Lower leg skin (tissue), 4 donors: ENCODE results near the gene ARHGAP23. TPM values are rescaled to one million over a fixed set of nuclear protein-coding genes. Genes with fewer than 3 reads are reported as not detected.
"Not testable (repeated sequence)": the region's sequence is repeated elsewhere in the genome, so short reads cannot be mapped to it uniquely, and the experiment has no call there.

Experiments
- DNase-seq, 2 donors: peaks; one replicate each; pipeline ENCODE4 v3.0.0-alpha.2; 2019; ENCODE audit warnings: low spot score in 2 of 2
- H3K4me3 ChIP-seq: fragments of 200-600 bp; sonication (generic); 2 replicates; pipeline ENCODE4 v1.5.1; 2017; ENCODE audit warnings: mild to moderate bottlenecking, low read depth; ENCODE audit not compliant: poor library complexity, severe bottlenecking
- CTCF ChIP-seq, 3 donors: fragments of 450-650 bp; IDR thresholded peaks; one replicate each; pipeline ENCODE4 v1.5.1; 2016; ENCODE audit warnings: antibody characterized with exemption in 3 of 3, mild to moderate bottlenecking in 3 of 3, moderate library complexity in 2 of 3
- POLR2A ChIP-seq, 2 donors: fragments of 450-650 bp; IDR thresholded peaks; one replicate each; pipeline ENCODE4 v1.6.1; 2016 to 2017; ENCODE audit warnings: antibody characterized with exemption in 2 of 2, mild to moderate bottlenecking in 1 of 2, moderate library complexity in 1 of 2
- WGBS, 2 donors: methylation state at CpG; one replicate each; pipeline ENCODE4 v1.1.5; 2018; 5-methylcytosine and 5-hydroxymethylcytosine counted together
- intact Hi-C: fragments of 100-400 bp; cut with DNase I; formaldehyde crosslinking; loops from one replicate; pipeline ENCODE4 v1.15.0; 2023; ENCODE audit warnings: low total_unique reads
- total RNA-seq, 4 donors: library from RNA; depleted of rRNA; stranded (reverse); fragments of >200 nt; gene quantifications; one replicate each; pipeline ENCODE4 v1.1.0, GENCODE V29; 2016

ARHGAP23 gene
- total RNA-seq, 4 donors from 2014 or later, result 127 to 201 (median 149) TPM

DNA sequence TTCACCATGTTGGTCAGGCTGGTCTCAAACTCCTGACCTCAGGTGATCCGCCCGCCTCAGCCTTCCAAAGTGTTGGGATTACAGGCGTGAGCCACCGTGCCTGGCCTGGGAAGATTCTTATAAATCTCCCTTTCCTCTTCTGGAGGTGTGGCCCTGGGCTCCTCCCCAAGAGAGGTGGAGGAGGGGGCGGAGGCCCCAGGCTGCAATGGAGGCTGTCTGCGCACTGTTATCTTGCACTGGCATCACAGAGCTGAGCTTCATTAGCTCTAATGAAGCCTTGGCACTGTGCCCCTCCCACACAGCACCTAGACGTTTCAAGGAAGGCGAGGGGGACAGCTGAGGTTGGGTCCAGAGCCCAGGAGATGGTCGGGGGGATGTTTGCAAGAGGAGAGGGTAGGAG, 7.5 kb downstream of the ARHGAP23 start:
- intact Hi-C loops, result no loop called here
- 50 to 66% methylated on average over 9 of the region's 9 CpGs for WGBS, 2 donors
- TF ChIP-seq POLR2A (IDR thresholded peaks at IDR 0.05) (no peak), CTCF (IDR thresholded peaks at IDR 0.05) (no peak)

GRCh38 chr17:38436386-38436785, 8.1 kb downstream of the ARHGAP23 start:
- 71 to 79% methylated on average over 11 of the region's 11 CpGs for WGBS, 2 donors
- TF ChIP-seq CTCF (IDR thresholded peaks at IDR 0.05) (no peak), POLR2A (IDR thresholded peaks at IDR 0.05) (no peak)
- H3K4me3 ChIP-seq, result no peak overlapping the region
- intact Hi-C loops, result no loop called here
- DNase-seq, result no peak

More for the DNA sequence above, 7.5 kb downstream of the ARHGAP23 start:
- H3K4me3 ChIP-seq, result no peak overlapping the region
- DNase-seq, result no peak

GRCh38 chr17:38437313-38437712, 9.0 kb downstream of the ARHGAP23 start:
- H3K4me3 ChIP-seq, intact Hi-C loops, DNase-seq: not testable (repeated sequence)
- WGBS, 2 donors, result 93 to 100% methylated on average over 1 of the region's 1 CpG

GRCh38 chr17:38439436-38439835, 11.2 kb downstream of the ARHGAP23 start:
- WGBS, 2 donors, result 89 to 90% methylated on average over 5 of the region's 5 CpGs
- no peak overlapping the region for H3K4me3 ChIP-seq
- no peak for TF ChIP-seq POLR2A (IDR thresholded peaks at IDR 0.05)
- no peak for TF ChIP-seq CTCF (IDR thresholded peaks at IDR 0.05)
- intact Hi-C loops, result no loop called here
- no peak for DNase-seq

DNA sequence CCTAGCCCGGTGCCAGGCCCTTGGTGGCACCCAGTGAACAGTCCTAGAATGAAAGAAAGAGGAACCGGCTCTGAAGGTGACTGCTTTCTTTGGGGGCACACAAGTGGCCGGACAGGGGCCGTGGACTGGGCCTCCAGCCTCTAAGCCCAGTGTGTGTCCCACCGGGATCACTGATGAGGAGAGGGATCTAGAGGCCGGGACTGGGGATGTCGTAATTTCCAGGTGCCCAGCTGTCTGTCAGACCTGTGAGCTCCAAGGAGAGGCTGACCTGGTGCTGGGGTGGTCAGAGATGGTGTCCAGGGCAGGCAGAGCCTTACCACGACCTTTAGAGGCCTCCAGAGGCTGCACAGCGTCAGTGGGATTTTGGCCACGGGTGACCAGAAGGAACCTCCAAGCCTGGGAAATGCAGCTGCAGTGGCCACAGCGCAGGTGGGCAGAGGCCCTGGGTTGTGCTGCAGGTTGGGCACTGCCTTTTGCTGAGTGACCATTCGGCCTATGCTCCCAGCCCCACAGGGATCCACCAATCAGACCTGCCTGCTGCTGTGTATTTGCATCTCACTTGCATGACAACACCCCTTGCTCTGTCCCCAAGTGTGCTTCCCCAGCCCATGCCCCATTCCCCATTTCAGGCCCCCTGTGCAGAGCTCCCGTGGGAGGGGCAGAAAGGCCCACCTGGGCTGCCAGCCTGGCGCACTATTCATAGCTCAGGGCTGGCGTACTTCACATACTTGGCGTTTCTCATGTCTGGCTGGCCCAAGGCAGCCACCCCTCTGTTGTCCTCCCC, 12.5 kb downstream of the ARHGAP23 start:
- intact Hi-C loops, result loop anchor here (5.0 kb wide), 1 partner anchor 46 kb away; no protein-coding TSS in a partner anchor
- WGBS, 2 donors, result 79 to 81% methylated on average over 15 to 16 of the region's 16 CpGs
- TF ChIP-seq CTCF (IDR thresholded peaks at IDR 0.05) (no peak), POLR2A (IDR thresholded peaks at IDR 0.05) (no peak)
- H3K4me3 ChIP-seq, result no peak overlapping the region
- DNase-seq, result no peak

DNA sequence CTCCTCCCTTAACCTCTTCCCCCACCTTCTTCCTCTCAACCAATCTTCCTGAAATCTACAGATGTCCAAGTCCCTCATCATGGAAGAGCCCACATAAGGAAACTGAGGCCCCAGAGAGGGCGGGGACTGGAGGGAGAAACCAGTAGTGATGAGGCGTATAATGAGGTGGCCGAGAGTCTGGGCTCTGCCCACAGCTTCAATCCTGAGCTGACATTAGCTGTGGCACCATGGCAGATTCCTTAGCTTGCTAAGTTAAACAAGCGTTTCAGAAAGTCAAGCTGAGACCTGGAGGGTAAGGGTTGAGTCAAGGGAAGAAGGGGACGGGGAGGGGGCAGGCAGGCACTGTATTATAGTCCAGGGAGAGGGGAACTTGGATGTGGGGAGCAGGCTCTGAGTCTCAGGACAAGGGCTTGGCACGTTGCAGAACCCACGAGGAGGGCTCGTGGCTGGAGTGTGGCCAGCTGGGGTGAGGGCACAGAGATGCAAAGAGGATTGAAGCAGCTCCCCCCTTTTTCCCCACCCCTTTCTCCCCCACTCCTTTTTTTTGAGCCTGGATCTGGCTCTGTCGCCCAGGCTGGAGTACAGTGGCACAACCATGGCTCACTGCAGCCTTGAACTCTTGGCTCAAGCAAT, 13.3 kb downstream of the ARHGAP23 start:
- WGBS, 2 donors, result 68 to 73% methylated on average over 9 of the region's 9 CpGs
- intact Hi-C loops, result loop anchor here (5.0 kb wide), 1 partner anchor 46 kb away; no protein-coding TSS in a partner anchor
- TF ChIP-seq CTCF (IDR thresholded peaks at IDR 0.05), result no peak
- TF ChIP-seq POLR2A (IDR thresholded peaks at IDR 0.05), result no peak
- H3K4me3 ChIP-seq, result no peak overlapping the region
- DNase-seq, result no peak
